GM18508 (cell line): ENCODE data around the gene IQCN.

ENCODE experiments used
- ATAC-seq: cut with Tn5 transposase; IDR thresholded peaks from one replicate; pipeline ENCODE4 v1.9.1; 2021; ENCODE audit warnings: moderate number of reproducible peaks; ENCODE audit not compliant: insufficient read depth, unreplicated experiment

IQCN gene

DNA sequence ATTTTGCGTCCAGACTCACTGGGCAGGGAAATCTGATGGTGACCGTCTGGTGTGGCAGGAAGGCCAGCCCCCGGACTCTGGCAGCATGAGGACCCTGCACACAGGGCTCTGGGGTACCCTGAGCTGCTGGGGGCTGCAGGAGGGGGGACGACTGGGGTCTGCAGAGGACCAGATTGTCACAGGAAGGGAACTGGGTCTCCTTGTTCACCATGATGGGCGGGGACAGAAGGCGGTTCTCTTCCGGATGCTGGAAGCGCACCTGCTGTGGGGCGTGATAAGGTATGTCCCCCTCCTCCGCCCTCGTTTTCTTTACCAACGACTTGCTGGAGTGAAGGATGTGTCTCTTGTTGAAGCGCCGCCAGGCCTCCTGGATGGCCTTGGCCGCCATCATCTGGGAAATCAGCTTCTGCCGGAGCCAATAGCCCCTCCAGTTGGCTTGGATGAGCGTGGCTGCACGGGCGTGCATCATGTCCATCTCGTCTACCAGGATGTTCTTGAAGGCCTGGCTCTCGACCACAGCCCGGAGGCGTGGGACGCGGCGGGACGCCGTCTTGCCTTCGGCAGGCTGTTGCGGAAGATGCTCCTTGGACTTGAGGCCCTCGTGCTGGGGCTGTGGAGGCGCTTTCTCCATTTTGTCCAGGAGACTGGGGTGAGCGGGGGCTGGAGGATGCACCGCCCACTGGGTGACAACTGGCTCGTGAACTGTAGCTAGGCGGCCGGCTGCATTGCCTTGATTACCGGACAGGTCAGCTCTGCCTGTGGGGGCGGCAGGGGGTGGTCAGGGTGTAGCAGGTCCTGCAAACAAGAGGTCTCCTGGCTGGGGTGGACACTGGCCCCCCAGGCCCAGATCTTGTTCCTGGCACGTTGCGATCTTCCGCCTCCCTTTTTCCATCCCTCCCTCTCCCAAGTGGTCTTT lies 7.2 kb downstream of the IQCN start:
- no peak for ATAC-seq

GRCh38 chr19:18265582-18265981 lies 8.7 kb downstream of the IQCN start:
- ATAC-seq: no peak

- ATAC-seq: no peak
These were observed 9.2 kb downstream of the IQCN start for GRCh38 chr19:18264971-18265540.

GRCh38 chr19:18264137-18264854 lies 10.0 kb downstream of the IQCN start:
- ATAC-seq: no peak

DNA sequence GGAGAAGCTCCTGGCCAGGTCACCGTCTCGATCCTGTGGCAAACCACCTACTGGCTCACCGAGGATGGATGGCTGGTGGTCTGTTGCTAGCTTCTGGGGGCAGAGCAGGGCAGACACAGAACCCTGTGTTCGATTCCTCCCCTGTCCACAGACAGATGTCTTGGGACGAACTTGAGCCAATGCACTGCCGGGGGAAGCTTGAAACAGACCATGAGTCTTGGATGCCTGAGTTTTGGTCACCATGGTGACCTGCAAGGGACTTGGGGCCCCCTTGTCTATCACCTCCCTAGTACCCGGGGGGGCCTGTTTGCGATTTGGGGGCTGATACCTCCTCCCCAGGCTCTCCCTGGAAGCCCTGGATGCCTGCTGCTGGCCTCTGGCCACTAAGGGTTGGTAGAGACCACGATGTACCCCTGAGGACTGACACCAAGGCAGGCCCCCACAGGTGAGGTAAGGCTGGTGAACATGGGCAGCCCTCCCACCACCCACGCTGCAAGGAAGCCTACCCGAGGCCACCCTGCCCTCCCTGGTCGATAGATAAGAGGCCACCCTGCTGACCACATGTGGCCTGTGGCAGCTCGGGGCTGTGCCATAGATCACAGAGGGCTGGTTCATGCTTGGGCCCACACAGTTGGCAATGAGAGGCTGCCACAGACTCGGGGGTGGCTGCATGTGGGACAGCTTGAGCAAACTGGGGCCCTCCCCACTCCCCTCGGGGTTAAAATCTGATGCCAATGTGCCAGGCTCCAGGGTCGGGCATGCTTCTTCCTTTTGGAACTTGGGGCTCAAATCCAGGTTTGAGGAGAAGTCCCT lies 10.7 kb downstream of the IQCN start:
- no peak for ATAC-seq

DNA sequence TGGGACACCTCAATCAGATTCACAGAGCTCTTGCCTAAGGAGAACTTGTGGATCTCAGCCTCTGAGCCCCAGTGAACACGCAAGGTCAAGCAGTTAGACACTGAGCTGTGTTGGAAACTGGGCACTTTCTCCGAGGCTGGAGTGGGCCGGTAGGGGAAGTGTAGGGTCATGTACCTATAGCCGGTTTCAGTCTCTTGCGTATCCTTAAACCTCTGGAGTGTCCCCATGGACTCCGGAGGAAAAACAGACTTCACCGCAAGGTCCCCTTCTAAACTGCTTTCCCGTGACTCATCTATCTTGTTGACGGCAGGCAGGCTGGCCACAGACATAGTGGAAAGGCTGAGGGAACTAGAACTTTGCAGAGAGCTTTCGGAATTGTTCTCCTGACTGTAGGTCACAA lies 11.3 kb downstream of the IQCN start:
- no peak for ATAC-seq

DNA sequence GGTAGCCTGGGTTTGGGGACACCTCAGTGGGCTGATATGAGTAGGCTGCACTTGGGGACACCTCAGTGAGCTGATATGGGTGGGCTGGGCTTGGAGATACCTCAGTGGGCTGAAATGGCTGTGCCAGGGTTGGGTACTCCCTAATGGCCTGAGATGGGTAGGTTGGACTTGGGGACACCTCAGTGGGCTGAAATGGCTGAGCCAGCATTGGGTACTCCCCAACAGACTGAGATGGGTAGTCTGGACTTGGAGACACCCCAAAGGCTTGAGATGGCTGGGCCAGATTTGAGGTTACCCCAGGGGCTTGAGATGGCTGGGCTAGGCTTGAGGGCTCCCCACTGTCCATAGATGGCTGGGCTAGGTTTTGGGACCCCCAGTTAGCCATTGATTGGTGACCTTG lies 12.1 kb downstream of the IQCN start:
- no peak for ATAC-seq

- ATAC-seq: no peak
These were observed 12.8 kb downstream of the IQCN start for GRCh38 chr19:18261474-18261873.

- no peak for ATAC-seq
These were observed 14.4 kb downstream of the IQCN start for GRCh38 chr19:18259893-18260292.

GRCh38 chr19:18257503-18258470 lies 16.5 kb downstream of the IQCN start:
- no peak for ATAC-seq

DNA sequence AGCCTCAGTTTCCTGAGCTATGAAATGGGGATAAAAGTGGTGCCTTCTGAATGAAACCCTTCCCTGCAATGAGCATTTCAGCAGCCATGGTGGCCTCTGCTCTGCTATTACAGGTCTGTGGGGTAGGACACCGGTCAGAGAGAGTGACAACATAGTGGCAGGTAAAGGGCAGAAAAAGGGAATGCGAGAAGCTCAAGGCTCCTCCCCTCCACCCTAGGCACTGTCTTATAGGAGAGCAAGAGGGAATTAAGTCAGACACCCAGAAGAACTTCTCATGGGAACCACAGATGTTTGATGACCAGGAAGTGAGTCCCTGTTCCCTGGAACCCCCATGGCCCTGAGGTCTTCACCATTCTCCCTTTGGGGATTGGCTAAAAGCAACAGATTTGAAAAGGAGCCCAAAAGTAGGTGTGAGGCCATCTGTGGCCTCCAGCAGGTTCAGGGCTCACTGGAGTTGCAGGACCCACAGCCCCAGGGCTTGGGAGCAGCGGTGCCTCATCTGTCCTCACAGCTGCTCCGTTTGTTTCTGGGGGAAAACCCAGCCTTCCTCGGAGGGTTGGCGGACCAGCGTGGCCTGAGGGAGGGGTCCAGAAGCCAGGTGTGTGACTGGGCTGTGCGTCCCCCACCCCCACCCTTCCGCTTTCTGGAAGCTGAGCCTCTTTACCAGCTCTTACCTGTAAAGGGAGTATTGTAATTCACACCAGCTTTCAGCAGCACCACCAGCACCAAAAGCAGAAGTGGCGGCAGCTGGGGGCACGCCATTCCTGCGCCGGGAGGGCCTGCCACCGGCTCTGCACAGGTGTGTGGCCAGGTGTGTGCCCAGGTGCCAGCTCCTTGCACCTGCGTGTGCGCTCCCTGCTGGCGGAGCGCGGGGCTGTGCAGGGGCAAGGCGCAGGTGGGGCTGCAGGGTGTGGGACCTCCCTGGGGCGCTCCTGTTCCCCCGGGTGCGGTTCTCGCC lies 19.4 kb downstream of the IQCN start:
- ATAC-seq: no peak

- no peak for ATAC-seq
These were observed 20.5 kb downstream of the IQCN start for GRCh38 chr19:18253716-18254115.

GRCh38 chr19:18253130-18253529 lies 21.1 kb downstream of the IQCN start:
- no peak for ATAC-seq

- ATAC-seq: no peak
These were observed 21.9 kb downstream of the IQCN start for GRCh38 chr19:18252370-18252717.

DNA sequence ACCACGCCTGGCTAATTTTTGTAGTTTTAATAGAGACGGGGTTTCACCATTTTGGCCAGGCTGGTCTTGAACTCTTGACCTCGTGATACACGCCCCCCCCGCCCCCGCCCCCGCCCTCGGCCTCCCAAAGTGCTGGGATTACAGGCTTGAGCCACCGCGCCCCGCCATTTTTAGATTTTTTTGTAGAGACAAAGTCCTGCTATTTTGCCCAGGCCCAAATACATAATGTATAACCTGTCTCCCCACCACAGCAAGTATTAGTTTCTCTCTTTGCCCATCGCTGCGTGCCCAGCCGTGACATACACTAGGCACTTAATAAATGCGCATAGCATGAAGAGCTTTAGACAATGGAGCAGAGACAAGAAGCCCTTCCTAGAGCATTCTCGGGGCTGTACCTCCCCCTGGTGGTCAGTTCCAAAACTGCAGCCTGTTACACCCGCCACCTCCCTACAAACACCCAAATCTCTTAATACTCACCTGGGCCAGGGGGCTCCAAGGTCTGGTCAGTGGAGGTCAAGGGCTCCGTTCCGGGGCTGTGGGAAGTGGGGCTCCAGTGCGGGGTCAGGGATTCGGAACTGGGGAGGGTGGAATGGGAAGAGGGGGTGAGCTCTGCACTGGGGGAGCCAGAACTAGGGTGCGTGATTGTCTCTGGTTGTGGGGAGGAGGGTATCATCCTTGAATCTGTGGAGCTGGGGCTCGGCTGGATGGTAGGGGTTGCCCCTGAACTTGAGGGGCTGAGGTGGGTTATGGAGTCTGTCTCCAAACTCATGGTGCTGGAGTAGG lies 22.5 kb downstream of the IQCN start:
- ATAC-seq: no peak

DNA sequence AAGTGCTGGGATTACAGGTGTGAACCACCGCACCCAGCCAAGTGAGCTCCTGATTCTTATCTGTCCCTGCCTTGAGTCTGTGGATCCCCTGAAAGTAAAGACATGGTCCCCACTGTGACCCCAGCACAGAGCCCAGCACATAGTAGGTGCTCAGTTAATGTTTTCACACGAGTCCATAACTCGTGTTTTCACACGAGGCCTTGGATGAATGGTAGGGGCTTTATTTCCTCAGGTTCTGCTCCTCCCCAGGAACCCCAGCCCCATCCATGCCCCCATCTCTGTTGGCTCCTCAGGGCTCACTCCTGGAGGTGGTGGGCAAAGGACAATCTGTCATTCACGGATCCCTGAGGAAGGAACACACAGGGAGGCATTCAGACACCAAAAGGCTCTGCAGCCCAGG lies 24.4 kb downstream of the IQCN start:
- no peak for ATAC-seq

- ATAC-seq: no peak
These were observed 29.0 kb downstream of the IQCN start for GRCh38 chr19:18245297-18245696.

DNA sequence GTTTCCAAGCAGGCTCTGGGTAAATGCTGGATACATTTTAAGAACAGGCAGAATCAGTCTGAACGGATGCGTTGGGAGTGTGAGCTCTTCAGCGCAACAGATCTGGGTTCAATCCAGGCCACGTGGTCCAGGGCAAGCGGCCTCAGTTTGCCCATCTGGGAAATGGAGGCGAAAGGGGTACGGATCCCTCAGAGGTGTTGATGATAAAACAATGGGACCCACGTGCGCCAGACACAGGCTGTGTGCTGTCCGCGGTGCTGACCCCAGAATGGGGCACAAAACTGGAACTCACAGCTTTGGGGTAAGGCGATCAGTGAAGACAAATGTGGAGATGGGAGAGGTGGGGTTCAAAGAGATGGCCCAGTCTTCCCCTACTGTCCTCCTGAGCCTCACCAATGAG lies 34.9 kb downstream of the IQCN start:
- ATAC-seq: no peak
